AG04449 (cell line): Measurements from ENCODE around the gene PLXNA4.

Experiments
- CTCF ChIA-PET: fragments of 350-600 bp; formaldehyde crosslinking; extraction: SDS; loops from one replicate; lab custom pipeline; 2021; ENCODE audit warnings: antibody characterized with exemption; lab: Yijun Ruan, JAX
- POLR2A ChIA-PET: fragments of 400-600, 350-600 bp; formaldehyde crosslinking; extraction: SDS; loops from one replicate; lab custom pipeline; 2020; ENCODE audit warnings: antibody characterized with exemption, inconsistent platforms; lab: Yijun Ruan, JAX
- DNase-seq: peaks from one replicate; pipeline ENCODE4 v3.0.0-alpha.2; 2010; ENCODE audit warnings: low read depth, low spot score
- H3K4me3 ChIP-seq: 2 replicates; pipeline ENCODE4 v1.5.1; 2011; ENCODE audit warnings: low read depth, mild to moderate bottlenecking, control low read depth, low read length
- TF ChIP-seq, protein P1 (sequence below): IDR thresholded peaks from one replicate; pipeline ENCODE4 v1.5.1; 2011; ENCODE audit warnings: mild to moderate bottlenecking, moderate library complexity, low read length, control low read depth, inconsistent platforms; ENCODE audit not compliant: insufficient read depth; ENCODE audit errors: missing control alignments

PLXNA4 gene

GRCh38 chr7:132221356-132221755, 354.9 kb downstream of the PLXNA4 start:
- ChIA-PET POLR2A (no interaction called here), CTCF (interaction anchor here (1.7 kb wide), 1 partner anchor 8 kb away, joined by 5 read pairs; no protein-coding TSS in a partner anchor)
- TF ChIP-seq, protein P1, sequence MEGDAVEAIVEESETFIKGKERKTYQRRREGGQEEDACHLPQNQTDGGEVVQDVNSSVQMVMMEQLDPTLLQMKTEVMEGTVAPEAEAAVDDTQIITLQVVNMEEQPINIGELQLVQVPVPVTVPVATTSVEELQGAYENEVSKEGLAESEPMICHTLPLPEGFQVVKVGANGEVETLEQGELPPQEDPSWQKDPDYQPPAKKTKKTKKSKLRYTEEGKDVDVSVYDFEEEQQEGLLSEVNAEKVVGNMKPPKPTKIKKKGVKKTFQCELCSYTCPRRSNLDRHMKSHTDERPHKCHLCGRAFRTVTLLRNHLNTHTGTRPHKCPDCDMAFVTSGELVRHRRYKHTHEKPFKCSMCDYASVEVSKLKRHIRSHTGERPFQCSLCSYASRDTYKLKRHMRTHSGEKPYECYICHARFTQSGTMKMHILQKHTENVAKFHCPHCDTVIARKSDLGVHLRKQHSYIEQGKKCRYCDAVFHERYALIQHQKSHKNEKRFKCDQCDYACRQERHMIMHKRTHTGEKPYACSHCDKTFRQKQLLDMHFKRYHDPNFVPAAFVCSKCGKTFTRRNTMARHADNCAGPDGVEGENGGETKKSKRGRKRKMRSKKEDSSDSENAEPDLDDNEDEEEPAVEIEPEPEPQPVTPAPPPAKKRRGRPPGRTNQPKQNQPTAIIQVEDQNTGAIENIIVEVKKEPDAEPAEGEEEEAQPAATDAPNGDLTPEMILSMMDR, result no peak
- H3K4me3 ChIP-seq, result no peak overlapping the region
- DNase-seq, result no peak

DNA sequence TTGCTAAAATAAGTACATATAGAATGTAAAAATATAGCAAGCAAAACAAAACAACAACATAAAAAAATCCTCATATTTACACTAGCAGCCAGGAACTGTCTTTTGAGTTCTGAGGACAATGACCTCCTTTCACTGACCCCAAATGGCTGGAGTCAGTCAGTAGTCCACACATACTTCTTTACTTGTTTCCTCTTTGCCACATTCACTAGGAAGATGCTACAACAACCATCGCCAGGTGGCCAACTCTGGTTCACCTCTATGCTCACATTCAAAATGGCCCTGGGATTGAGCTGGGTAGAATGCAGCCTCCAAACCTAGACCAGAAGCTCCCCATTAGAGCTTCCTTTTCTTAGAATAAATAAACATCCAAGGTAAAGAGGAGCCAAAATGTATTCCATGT, 356.2 kb downstream of the PLXNA4 start:
- no peak for DNase-seq
- ChIA-PET POLR2A (no interaction called here), CTCF (interaction anchor here (1.0 to 1.7 kb wide), 2 partner anchors 9 to 274 kb away, joined by 3 to 5 read pairs; no protein-coding TSS in a partner anchor)
- H3K4me3 ChIP-seq, result no peak overlapping the region
- TF ChIP-seq, protein P1, result no peak

GRCh38 chr7:132218876-132219275, 357.4 kb downstream of the PLXNA4 start:
- H3K4me3 ChIP-seq, result no peak overlapping the region
- CTCF ChIA-PET, result no interaction called here
- DNase-seq, result no peak
- TF ChIP-seq, protein P1, result no peak
- POLR2A ChIA-PET, result no interaction called here

DNA sequence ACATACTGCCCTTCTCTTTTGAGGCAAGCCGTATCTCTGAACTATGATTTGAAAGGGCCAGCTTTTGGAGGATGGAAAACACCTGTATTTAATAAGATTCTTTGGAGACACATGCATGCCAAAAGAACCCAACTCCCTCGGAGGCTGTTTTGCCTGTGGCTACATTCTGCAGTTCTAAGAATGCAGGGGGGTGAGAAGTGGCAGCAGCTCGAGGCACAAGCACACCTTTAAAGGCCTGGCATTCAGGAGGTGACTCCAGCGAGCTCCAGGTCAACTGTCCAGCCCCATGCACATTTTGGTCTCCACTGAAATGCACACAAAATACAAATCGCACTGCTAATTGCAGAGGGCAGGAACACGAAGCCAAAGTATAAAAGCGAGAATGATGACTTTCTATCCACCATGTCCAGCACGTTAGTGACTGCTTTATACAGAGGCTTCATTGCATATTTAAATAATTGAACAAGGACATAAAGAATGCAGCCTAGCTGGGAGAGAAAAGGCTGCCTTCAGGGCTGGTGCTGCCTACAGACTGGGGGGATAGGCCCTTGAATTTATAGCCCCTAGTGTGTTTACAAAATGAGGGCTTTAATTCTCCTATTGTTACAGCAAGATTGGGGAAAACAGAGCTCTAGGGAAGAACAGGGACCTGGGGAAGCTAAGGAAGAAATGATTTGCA, 359.3 kb downstream of the PLXNA4 start:
- no peak for DNase-seq
- no peak overlapping the region for H3K4me3 ChIP-seq
- TF ChIP-seq, protein P1, result no peak
- CTCF ChIA-PET, result no interaction called here
- POLR2A ChIA-PET, result no interaction called here

DNA sequence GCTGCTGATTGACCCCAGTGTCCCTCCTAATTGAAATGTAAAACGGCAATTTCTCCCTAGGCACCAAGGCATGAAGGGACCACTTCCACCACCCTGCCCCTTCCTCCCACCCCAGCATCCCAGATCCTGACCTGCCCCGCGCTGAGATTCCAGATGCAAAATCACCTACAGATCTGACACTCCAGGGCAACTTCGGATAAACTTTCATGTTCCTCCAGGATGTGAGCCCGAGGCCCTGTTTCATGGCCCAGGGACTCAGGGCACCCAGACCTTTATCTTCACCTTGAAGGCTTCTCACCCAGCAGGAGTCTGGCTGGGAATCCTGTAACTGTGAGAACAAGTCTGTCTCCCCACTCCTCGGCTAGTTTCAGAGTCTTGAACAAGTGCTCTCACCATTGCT, 361.8 kb downstream of the PLXNA4 start:
- ChIA-PET CTCF (interaction anchor here (1.0 kb wide), 1 partner anchor 12 kb away, joined by 3 read pairs; no protein-coding TSS in a partner anchor), POLR2A (no interaction called here)
- no peak for DNase-seq
- H3K4me3 ChIP-seq, result no peak overlapping the region
- TF ChIP-seq, protein P1, result no peak

DNA sequence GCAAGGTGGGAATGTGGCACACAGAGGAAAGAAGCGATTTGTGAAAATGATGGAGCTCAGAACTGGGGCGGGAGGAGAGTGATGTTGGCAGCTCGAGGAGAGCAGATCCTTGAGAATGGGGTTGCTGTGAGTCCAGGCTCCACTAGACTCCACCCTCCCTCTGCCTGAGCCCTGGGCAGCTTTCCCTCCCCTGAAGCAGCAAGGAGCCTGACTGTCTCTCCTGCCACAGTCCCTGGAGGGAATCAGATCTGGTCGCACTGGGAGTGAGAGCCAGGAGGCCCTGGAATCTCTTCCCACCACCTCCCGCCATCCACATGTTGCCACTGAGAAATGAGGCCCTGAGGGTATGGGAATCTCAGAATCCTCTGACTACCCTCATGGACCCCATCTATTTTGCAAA, 362.7 kb downstream of the PLXNA4 start:
- TF ChIP-seq, protein P1, result no peak
- H3K4me3 ChIP-seq, result no peak overlapping the region
- POLR2A ChIA-PET, result no interaction called here
- DNase-seq, result no peak
- CTCF ChIA-PET, result interaction anchor here (1.0 kb wide), 1 partner anchor 13 kb away, joined by 3 read pairs; no protein-coding TSS in a partner anchor
